ENCODE data around the gene USP1.

- TF ChIP-seq, protein P1, sequence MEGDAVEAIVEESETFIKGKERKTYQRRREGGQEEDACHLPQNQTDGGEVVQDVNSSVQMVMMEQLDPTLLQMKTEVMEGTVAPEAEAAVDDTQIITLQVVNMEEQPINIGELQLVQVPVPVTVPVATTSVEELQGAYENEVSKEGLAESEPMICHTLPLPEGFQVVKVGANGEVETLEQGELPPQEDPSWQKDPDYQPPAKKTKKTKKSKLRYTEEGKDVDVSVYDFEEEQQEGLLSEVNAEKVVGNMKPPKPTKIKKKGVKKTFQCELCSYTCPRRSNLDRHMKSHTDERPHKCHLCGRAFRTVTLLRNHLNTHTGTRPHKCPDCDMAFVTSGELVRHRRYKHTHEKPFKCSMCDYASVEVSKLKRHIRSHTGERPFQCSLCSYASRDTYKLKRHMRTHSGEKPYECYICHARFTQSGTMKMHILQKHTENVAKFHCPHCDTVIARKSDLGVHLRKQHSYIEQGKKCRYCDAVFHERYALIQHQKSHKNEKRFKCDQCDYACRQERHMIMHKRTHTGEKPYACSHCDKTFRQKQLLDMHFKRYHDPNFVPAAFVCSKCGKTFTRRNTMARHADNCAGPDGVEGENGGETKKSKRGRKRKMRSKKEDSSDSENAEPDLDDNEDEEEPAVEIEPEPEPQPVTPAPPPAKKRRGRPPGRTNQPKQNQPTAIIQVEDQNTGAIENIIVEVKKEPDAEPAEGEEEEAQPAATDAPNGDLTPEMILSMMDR (IDR thresholded peaks at IDR 0.05 in 4 of 5, conservative IDR thresholded peaks at IDR 0.05 in 1 of 5): no peak
- no peak for TF ChIP-seq POLR2A (IDR thresholded peaks at IDR 0.05)
Observed at GRCh38 chr1:62397301-62397700, 39.5 kb upstream of the USP1 start.

All from gastrocnemius medialis (tissue), 4 donors.